ENCODE results near the gene CACNA1H.
A peak's percentile ranks its signal among the peaks of the same experiment; 100 is the strongest.

Gene CACNA1H

GRCh38 chr16:1123525-1124230 lies 29.2 kb upstream of the CACNA1H start:
- no peak for DNase-seq

- DNase-seq = no peak
Measured at GRCh38 chr16:1124291-1124690, 28.6 kb upstream of the CACNA1H start.

- DNase-seq = no peak
Measured at GRCh38 chr16:1124795-1125194, 28.1 kb upstream of the CACNA1H start.

- peak; percentile 30 for DNase-seq
Measured at GRCh38 chr16:1125471-1125870, 27.4 kb upstream of the CACNA1H start.

- no peak for DNase-seq
Measured at GRCh38 chr16:1126044-1126443, 26.9 kb upstream of the CACNA1H start.

GRCh38 chr16:1126586-1126985 lies 26.3 kb upstream of the CACNA1H start:
- DNase-seq = no peak

GRCh38 chr16:1127101-1127500 lies 25.8 kb upstream of the CACNA1H start:
- DNase-seq = no peak

- DNase-seq = no peak
Measured at GRCh38 chr16:1127971-1128715, 24.8 kb upstream of the CACNA1H start.

GRCh38 chr16:1129106-1129960 lies 23.6 kb upstream of the CACNA1H start:
- no peak for DNase-seq

GRCh38 chr16:1130382-1130781 lies 22.5 kb upstream of the CACNA1H start:
- DNase-seq = no peak

- DNase-seq = no peak
Measured at GRCh38 chr16:1131378-1131994, 21.4 kb upstream of the CACNA1H start.

GRCh38 chr16:1132431-1132830 lies 20.5 kb upstream of the CACNA1H start:
- DNase-seq = no peak

GRCh38 chr16:1133271-1133670 lies 19.6 kb upstream of the CACNA1H start:
- DNase-seq = no peak

- no peak for DNase-seq
Measured at GRCh38 chr16:1133810-1134520, 18.9 kb upstream of the CACNA1H start.

GRCh38 chr16:1134776-1135458 lies 18.0 kb upstream of the CACNA1H start:
- DNase-seq = no peak

- no peak for DNase-seq
Measured at GRCh38 chr16:1135459-1135825, 17.5 kb upstream of the CACNA1H start.

GRCh38 chr16:1137604-1138003 lies 15.3 kb upstream of the CACNA1H start:
- DNase-seq = no peak

GRCh38 chr16:1140582-1141162 lies 12.2 kb upstream of the CACNA1H start:
- no peak for DNase-seq

GRCh38 chr16:1141191-1141590 lies 11.7 kb upstream of the CACNA1H start:
- no peak for DNase-seq

GRCh38 chr16:1141716-1142115 lies 11.2 kb upstream of the CACNA1H start:
- no peak for DNase-seq

- DNase-seq = no peak
Measured at GRCh38 chr16:1142911-1143310, 10.0 kb upstream of the CACNA1H start.

Measured in stimulated activated CD4-positive, alpha-beta T cell treated with anti-CD3 and anti-CD28 coated beads, Interleukin-4, amount 100 ng/mL, for 1 hour (primary cell).